Endodermal cell (in vitro differentiated cells): ENCODE results near the gene CSPG4. TPM values are rescaled to one million over a fixed set of nuclear protein-coding genes. Genes with fewer than 3 reads are reported as not detected.
"Not testable (repeated sequence)": the region's sequence is repeated elsewhere in the genome, so short reads cannot be mapped to it uniquely, and the experiment has no call there.

Experiments used
- DNase-seq: peaks from one replicate; pipeline ENCODE4 v3.0.0-alpha.2; 2017
- H3K27ac ChIP-seq: 2 replicates; pipeline ENCODE4 v1.5.1; 2013; ENCODE audit warnings: mild to moderate bottlenecking, low read depth, low read length, moderate library complexity
- H3K27me3 ChIP-seq: 2 replicates; pipeline ENCODE4 v1.6.1; 2013; ENCODE audit warnings: mild to moderate bottlenecking, low read length, moderate library complexity; ENCODE audit not compliant: insufficient read depth, control insufficient read depth, poor library complexity, severe bottlenecking
- H3K36me3 ChIP-seq: 2 replicates; pipeline ENCODE4 v1.7.0; 2013; ENCODE audit warnings: mild to moderate bottlenecking, low read length, moderate library complexity; ENCODE audit not compliant: control insufficient read depth, insufficient read depth
- H3K4me1 ChIP-seq: one replicate; pipeline ENCODE4 v1.7.0; 2013; ENCODE audit warnings: low read length; ENCODE audit not compliant: control insufficient read depth, insufficient read depth
- H3K4me3 ChIP-seq: 2 replicates; pipeline ENCODE4 v1.5.1; 2013; ENCODE audit warnings: mild to moderate bottlenecking, low read length, moderate library complexity
- H3K9ac ChIP-seq: 2 replicates; pipeline ENCODE4 v1.6.1; 2013; ENCODE audit warnings: mild to moderate bottlenecking, low read length, moderate library complexity; ENCODE audit not compliant: poor library complexity, severe bottlenecking; ENCODE audit errors: extremely low read depth
- H3K9me3 ChIP-seq: 2 replicates; pipeline ENCODE4 v1.6.1; 2013; ENCODE audit warnings: mild to moderate bottlenecking, low read length, moderate library complexity; ENCODE audit not compliant: control insufficient read depth
- H3K27ac Mint-ChIP-seq: 2 replicates; pipeline ENCODE4 v1.8.0; 2020; ENCODE audit warnings: mixed read lengths
- H3K27me3 Mint-ChIP-seq: 2 replicates; pipeline ENCODE4 v1.8.0; 2021; ENCODE audit warnings: mild to moderate bottlenecking, mixed read lengths; ENCODE audit not compliant: insufficient read depth
- H3K36me3 Mint-ChIP-seq: 2 replicates; pipeline ENCODE4 v1.8.0; 2020; ENCODE audit warnings: low read depth, mixed read lengths
- H3K4me1 Mint-ChIP-seq: 2 replicates; pipeline ENCODE4 v1.8.0; 2020; ENCODE audit warnings: mixed read lengths
- H3K4me3 Mint-ChIP-seq: 2 replicates; pipeline ENCODE4 v1.8.0; 2020; ENCODE audit warnings: mild to moderate bottlenecking, moderate library complexity, mixed read lengths
- H3K9me3 Mint-ChIP-seq: 2 replicates; pipeline ENCODE4 v1.8.0; 2020; ENCODE audit warnings: mild to moderate bottlenecking, mixed read lengths
- CTCF ChIP-seq: fragments of 200-600 bp; sonication (generic); conservative IDR thresholded peaks from 2 replicates; pipeline ENCODE4 v1.5.0; 2021; ENCODE audit warnings: antibody characterized with exemption, mild to moderate bottlenecking
- WGBS, 2 experiments: methylation state at CpG; one replicate each; pipeline versions ENCODE4 v1.1.5 to v1.1.7; 2013; ENCODE audit warnings: missing lambda C conversion rate in 2 of 2, mixed read lengths in 1 of 2; ENCODE audit not compliant: insufficient coverage in 1 of 2, insufficient read length in 1 of 2; 5-methylcytosine and 5-hydroxymethylcytosine counted together
- total RNA-seq, 2 donors: library from RNA; stranded (reverse); fragmentation: NEBNext Ultra II Directional in 1 of 2; extraction: Animal tissue kit (Norgen Biotek cat#: 25700) in 1 of 2; gene quantifications; 2 replicates in 1 of 2; 3 replicates in 1 of 2; pipeline ENCODE4 v1.2.1, GENCODE V29; 2021

The CSPG4 gene
- total RNA-seq, 2 donors from 2014 or later = 1.8 to 3.3 TPM

GRCh38 chr15:75699517-75699916 lies 13.1 kb downstream of the CSPG4 start:
- WGBS, 2 experiments = 100% methylated on average over 3 of the region's 7 CpGs
- H3K4me1 ChIP-seq, H3K36me3 Mint-ChIP-seq, H3K27ac Mint-ChIP-seq, H3K36me3 ChIP-seq, DNase-seq, H3K4me1 Mint-ChIP-seq, H3K4me3 Mint-ChIP-seq, H3K27me3 Mint-ChIP-seq, H3K9me3 ChIP-seq, H3K27ac ChIP-seq, H3K4me3 ChIP-seq, H3K27me3 ChIP-seq, H3K9me3 Mint-ChIP-seq, H3K9ac ChIP-seq: not testable (repeated sequence)

- H3K4me3 ChIP-seq, DNase-seq, H3K27ac ChIP-seq, H3K27ac Mint-ChIP-seq, H3K9me3 Mint-ChIP-seq, H3K4me3 Mint-ChIP-seq, H3K36me3 Mint-ChIP-seq, H3K27me3 ChIP-seq, H3K9me3 ChIP-seq, H3K36me3 ChIP-seq, H3K27me3 Mint-ChIP-seq, H3K9ac ChIP-seq: not testable (repeated sequence)
- 90 to 94% methylated on average over 4 to 16 of the region's 21 CpGs for WGBS, 2 experiments
- H3K4me1 ChIP-seq = peaks cover 14% of the 10 kb centered on the region
- H3K4me1 Mint-ChIP-seq = peaks cover 19% of the 10 kb centered on the region
Observed at GRCh38 chr15:75697974-75698747, 14.5 kb downstream of the CSPG4 start.

GRCh38 chr15:75697523-75697922 lies 15.1 kb downstream of the CSPG4 start:
- H3K27me3 ChIP-seq = no peaks in the 10 kb centered on the region
- H3K36me3 Mint-ChIP-seq = no peaks in the 10 kb centered on the region
- peaks cover 19% of the 10 kb centered on the region for H3K4me1 Mint-ChIP-seq
- peaks cover 7% of the 10 kb centered on the region for H3K27me3 Mint-ChIP-seq
- no peaks in the 10 kb centered on the region for H3K9me3 Mint-ChIP-seq
- H3K4me3 Mint-ChIP-seq = no peak overlapping the region
- H3K9ac ChIP-seq = no peak overlapping the region
- no peaks in the 10 kb centered on the region for H3K9me3 ChIP-seq
- 80 to 89% methylated on average over 1 to 6 of the region's 7 CpGs for WGBS, 2 experiments
- no peak overlapping the region for H3K4me3 ChIP-seq
- H3K36me3 ChIP-seq = no peaks in the 10 kb centered on the region
- DNase-seq = no peak
- H3K4me1 ChIP-seq = peaks cover 14% of the 10 kb centered on the region
- no peak for TF ChIP-seq CTCF
- no peak overlapping the region for H3K27ac Mint-ChIP-seq
- no peak overlapping the region for H3K27ac ChIP-seq

GRCh38 chr15:75696854-75697259 lies 15.8 kb downstream of the CSPG4 start:
- Histone ChIP-seq H3K9ac (no peak overlapping the region), H3K4me3 (no peak overlapping the region), H3K27ac (no peak overlapping the region), H3K4me1 (peaks cover 14% of the 10 kb centered on the region), H3K27me3 (no peaks in the 10 kb centered on the region), H3K36me3 (no peaks in the 10 kb centered on the region), H3K9me3 (no peaks in the 10 kb centered on the region)
- TF ChIP-seq CTCF = no peak
- Mint-ChIP-seq H3K9me3 (no peaks in the 10 kb centered on the region), H3K36me3 (no peaks in the 10 kb centered on the region), H3K4me3 (no peak overlapping the region), H3K27me3 (peaks cover 5% of the 10 kb centered on the region), H3K4me1 (peaks cover 19% of the 10 kb centered on the region), H3K27ac (no peak overlapping the region)
- no peak for DNase-seq
- 87 to 98% methylated on average over 4 to 11 of the region's 11 CpGs for WGBS, 2 experiments
